GM19099 (cell line): ENCODE data around the gene LRRIQ4.

Experiments used
- POLR2A ChIP-seq: IDR thresholded peaks from 3 replicates; pipeline ENCODE4 v1.6.1; 2011; ENCODE audit warnings: low read depth; ENCODE audit not compliant: insufficient read length; ENCODE audit errors: extremely low read depth

LRRIQ4 gene

DNA sequence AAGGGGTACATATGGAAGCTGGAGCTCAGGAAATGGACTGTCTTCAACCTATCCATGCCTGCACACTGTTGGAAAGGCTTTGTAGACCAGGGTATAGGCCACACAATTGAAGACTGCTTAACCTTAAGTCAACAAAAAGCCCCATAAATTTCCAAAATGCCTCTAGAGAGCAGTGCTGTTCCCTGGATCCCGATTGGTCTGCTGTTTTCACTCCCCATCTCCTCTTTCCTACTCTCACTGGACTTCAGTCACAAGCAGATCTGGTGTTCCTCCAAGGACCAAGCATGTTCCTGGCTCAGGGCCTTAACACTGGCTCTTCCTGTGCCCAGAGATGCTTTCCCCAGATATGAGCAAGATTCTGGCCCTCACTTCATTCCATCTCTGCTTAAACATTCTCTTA, 22.9 kb downstream of the LRRIQ4 start:
- no peak for TF ChIP-seq POLR2A

DNA sequence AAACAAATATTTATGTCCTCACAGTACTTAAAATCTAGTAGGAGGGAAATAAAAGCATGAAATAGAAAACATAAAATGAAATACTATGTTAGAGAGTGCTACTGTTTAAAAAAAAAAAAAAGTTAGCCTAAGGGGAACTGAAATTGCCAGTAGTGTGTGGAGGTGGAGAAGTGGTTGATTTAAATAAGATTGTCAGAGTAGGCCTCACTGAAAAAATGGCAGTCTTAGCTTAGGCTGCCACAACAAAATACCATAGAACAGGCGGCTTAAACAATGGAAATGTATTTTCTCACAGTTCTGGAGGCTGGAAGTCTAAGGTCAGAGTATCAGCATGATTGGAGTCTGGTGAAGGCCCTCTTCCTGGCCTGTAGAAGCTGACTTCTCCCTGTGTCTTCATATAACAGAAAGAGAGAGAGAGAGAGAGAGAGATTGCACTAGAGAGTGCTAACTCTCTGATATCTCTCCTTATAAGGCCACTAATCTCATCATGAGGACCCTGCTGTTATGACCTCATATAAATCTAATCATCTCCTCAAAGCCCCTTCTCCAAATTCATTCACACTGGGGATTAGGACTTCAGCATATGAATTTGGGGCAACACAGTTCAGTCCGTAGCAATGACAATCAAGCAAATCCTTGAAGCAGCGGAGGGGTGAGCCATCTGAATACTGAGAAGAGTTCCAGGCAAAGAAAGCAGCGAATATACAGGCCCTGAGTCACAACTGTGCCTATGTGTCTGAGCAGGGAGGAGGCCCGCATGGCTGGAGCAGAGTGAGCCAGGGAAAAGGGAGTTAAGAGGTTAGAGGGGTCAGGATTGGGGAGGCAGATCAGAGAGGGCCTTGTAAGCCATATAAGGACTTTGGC, 23.6 kb downstream of the LRRIQ4 start:
- TF ChIP-seq POLR2A: no peak

DNA sequence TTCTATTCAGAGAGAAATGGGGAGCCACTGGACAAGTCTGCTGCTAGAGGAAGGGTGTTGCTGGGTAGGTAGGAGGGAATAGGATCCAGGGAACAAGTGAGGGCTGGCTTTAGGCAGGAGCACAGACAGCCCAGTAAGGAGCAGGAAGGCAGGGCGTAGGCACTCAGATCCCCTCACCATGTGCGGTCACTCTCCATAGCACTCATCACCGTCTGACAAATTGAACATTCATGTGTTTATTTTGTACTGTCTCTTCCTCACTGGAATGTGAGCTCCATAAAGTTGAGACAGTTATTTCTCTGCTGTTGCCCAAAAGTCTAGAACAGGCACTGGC, 24.2 kb downstream of the LRRIQ4 start:
- TF ChIP-seq POLR2A: no peak

GRCh38 chr3:169838511-169839030, 25.9 kb downstream of the LRRIQ4 start:
- TF ChIP-seq POLR2A: no peak

DNA sequence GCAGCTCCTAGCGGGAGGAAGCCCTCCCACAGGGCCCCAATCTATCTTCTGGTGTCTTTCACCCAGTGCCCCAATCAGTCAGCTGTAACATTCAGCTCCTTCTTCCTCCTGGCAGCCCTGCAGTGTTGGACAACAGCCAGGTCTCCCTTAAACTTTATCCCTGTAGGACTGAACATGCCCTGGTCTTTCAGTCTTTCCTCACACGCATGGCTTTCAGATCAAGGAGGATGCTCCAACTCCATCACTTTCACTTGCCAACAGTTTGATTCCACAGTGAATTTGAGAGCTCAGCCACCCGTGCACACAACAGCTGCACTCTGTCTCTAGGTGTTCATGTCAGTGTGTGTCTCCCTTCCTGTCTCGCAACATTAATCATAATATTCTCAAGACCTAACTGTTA, 28.5 kb downstream of the LRRIQ4 start:
- no peak for TF ChIP-seq POLR2A

GRCh38 chr3:169842960-169843359, 30.3 kb downstream of the LRRIQ4 start:
- TF ChIP-seq POLR2A: no peak

- TF ChIP-seq POLR2A: no peak
Measured at GRCh38 chr3:169846458-169847193, 34.0 kb downstream of the LRRIQ4 start.

- TF ChIP-seq POLR2A: no peak
Measured at GRCh38 chr3:169847896-169848295, 35.2 kb downstream of the LRRIQ4 start.

DNA sequence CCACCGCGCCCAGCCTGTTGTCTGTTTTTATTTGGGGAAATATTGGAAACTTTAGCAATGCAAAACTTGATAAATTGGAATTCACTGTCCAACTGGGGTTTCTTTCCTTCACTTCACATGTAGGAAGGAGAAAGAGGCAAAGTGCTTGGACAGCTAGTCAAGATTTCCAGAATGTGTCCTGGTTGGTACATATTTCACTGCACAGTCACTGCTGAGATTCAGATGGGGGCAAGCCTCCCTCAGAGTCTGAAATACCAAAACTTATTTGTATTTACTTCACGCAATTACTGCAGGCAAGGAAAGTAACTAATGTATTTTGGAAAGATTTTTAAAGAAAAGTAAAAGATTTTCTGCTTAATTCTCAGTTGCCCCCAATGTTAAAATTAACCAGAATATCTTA, 36.1 kb downstream of the LRRIQ4 start:
- no peak for TF ChIP-seq POLR2A

DNA sequence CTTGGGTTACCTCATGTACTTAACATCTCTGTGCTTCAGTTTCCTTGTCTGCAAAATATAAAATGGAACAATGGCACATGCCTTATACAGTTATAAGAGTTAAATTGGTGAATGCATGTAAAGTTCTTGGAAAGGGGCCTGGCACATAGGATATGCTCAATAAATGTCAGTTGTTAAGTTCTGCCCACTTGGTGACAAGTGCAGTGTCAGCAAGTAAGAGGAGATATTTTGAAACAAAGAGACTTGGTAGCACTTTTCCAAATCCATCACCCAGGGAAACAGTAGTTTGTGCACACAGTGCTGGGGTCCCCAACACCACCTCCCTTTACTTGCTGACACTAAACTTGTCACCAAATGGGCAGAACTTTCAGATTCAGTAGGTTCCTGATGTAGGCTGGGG, 37.9 kb downstream of the LRRIQ4 start:
- TF ChIP-seq POLR2A: no peak

GRCh38 chr3:169855514-169855913, 42.8 kb downstream of the LRRIQ4 start:
- TF ChIP-seq POLR2A: no peak

DNA sequence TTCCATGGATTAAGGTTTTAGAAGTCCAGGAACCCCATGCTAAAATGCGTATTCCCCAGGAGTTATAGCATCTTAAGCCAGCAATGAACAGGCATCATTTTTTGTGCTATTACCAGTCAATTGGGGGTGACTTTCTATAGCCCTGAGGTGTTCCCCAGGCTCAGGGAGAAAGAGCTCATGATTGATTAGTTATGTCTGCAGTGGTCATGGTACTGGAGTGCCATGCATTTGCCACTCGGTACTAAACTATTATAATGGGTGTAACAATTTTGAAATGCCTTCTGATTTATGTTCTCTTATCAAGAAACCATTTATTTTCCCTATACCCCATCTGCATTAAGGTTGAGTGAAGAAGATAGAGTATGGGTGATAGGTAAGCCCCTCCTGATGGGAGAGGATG, 45.1 kb downstream of the LRRIQ4 start:
- TF ChIP-seq POLR2A: no peak

DNA sequence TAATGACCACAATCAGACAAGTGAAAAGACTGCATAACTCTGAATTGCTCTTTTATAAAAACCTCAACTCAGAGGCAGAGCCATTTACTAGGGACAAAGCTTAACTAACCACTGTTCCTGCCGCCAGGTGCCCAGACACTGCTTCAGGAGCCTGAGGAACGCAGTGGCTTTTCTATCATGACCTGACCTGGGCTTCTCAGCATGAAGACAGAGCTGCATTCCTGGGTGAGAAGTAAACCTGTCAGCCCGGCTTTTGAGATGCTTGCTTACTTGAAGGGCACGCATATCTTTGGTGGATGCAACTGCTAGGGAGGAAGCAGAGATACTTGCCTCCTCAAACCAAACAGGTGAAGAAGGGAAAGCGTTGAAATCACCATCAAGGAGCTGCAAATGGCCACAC, 49.2 kb downstream of the LRRIQ4 start:
- no peak for TF ChIP-seq POLR2A

- no peak for TF ChIP-seq POLR2A
Measured at GRCh38 chr3:169863458-169863899, 50.8 kb downstream of the LRRIQ4 start.

GRCh38 chr3:169864270-169864669, 51.6 kb downstream of the LRRIQ4 start:
- no peak for TF ChIP-seq POLR2A
